C4-2B (cell line): ENCODE data around the gene PPFIBP1.

Experiments used
- CTCF ChIP-seq: fragments of 450-650 bp; conservative IDR thresholded peaks from 2 replicates; pipeline ENCODE4 v1.5.1; 2017; ENCODE audit warnings: mild to moderate bottlenecking
- ZFX ChIP-seq: fragments of 450-650 bp; IDR thresholded peaks from 2 replicates; pipeline ENCODE4 v1.6.1; 2017

GRCh38 chr12:27534765-27535161 lies 10.8 kb downstream of the PPFIBP1 start:
- TF ChIP-seq CTCF (no peak), ZFX (no peak)
